ENCODE measurements around the gene ACOT13.

ACOT13 gene

DNA sequence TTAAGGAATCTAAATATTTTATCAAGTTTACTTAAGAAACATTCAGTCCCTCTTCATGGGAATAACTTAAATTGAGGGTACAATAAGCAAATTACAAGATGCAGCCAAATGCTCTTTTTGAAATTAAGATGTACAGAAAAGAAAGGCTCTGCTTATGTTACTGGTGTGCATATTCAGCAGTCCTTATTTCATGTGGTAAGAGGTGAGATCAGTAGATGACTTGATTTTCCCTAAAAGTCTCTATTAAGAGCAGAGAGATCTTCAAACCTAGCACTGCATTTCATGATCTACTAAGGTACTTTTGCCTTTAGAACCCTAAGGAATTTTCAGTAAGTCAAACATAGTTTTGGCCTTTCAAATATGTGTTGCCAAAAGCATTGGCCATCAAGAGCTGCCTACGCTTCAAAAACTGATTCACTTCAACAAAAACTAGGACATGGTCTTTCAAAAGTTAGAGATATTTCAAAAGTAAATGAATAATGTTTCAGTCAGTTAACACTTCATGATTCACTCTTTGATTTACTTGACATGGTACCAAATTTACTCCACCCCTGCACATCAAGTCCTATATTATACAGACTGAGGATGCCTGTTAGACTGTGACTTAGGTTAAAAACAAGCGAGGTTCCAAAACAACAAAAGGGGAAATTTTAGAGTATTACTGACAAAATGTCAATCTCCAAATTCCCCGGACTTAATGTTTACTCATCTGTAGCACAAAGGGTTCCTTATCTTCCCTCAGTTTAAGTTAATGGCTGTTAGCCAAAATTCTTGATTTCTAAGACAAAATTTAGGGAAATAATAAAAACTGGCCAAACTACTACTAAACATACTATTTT is 32.9 kb downstream of the ACOT13 start:
- H3K4me1 ChIP-seq (ENCODE audit: insufficient read depth, low read length, severe bottlenecking): no peaks in the 10 kb centered on the region
- H4K20me1 ChIP-seq (ENCODE audit: insufficient read depth, low read length): no peaks in the 10 kb centered on the region
- no peak overlapping the region for H3K9ac ChIP-seq (ENCODE audit: low read length)
- no peak overlapping the region for H2AFZ ChIP-seq (ENCODE audit: low read length)
- peaks cover 46% of the 10 kb centered on the region for H3K36me3 ChIP-seq (ENCODE audit: insufficient read depth, low read length)
- peak overlapping the region; percentile 29 for H3K27ac ChIP-seq (ENCODE audit: low read depth, low read length, poor library complexity, severe bottlenecking)
- no peaks in the 10 kb centered on the region for H3K9me2 ChIP-seq (ENCODE audit: low read depth, low read length)
- TF ChIP-seq CTCF (IDR thresholded peaks at IDR 0.05; ENCODE audit: low read length): no peak
- TF ChIP-seq EZH2 (IDR thresholded peaks at IDR 0.05; ENCODE audit: borderline replicate concordance, low read length): no peak
- H3K27me3 ChIP-seq (ENCODE audit: insufficient read depth, low read length): no peaks in the 10 kb centered on the region
- H3K4me3 ChIP-seq (ENCODE audit: low read depth, low read length, poor library complexity, severe bottlenecking): no peak overlapping the region
- no peaks in the 10 kb centered on the region for H3K79me2 ChIP-seq (ENCODE audit: insufficient read depth, low read length)
- 0 out of 2 replicates have a peak, but pooled peaks cover 5% of the 10 kb centered on the region for H3F3A ChIP-seq (ENCODE audit: insufficient read depth, low read length)
- no peak overlapping the region for H3K4me2 ChIP-seq (ENCODE audit: low read length)
- no peaks in the 10 kb centered on the region for H3K9me3 ChIP-seq (ENCODE audit: low read length)

DNA sequence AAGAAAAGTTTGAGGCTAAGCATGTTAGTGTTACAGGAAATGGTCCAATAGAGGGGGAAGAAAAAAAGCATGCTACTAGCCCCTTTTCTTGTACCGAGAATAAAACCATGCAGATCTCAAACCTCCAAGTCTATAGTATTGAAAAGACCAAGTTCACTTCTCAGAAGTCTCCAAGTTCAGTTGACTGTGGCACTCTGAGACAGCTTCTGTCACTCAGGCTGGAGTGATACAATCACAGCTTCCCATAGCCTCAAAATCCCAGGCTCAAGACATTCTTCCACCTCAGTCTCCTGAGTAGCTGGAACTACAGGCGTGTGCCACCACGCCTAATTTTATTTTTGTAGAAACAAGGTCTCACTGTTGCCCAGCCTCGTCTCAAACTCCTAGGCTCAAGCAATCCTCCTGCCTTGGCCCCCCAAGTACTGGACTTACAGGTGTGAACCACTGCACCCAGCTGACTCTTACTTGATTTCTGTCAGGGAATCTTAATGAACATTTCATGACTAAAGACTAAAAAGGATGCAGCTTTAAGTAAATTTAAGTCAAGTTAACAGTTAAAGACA is 35.9 kb downstream of the ACOT13 start:
- H3K79me2 ChIP-seq (ENCODE audit: insufficient read depth, low read length): no peaks in the 10 kb centered on the region
- 0 out of 2 replicates have a peak, but pooled peaks cover 5% of the 10 kb centered on the region for H3F3A ChIP-seq (ENCODE audit: insufficient read depth, low read length)
- no peak overlapping the region for H3K4me3 ChIP-seq (ENCODE audit: low read depth, low read length, poor library complexity, severe bottlenecking)
- H3K9me2 ChIP-seq (ENCODE audit: low read depth, low read length): no peaks in the 10 kb centered on the region
- H2AFZ ChIP-seq (ENCODE audit: low read length): no peak overlapping the region
- H3K4me2 ChIP-seq (ENCODE audit: low read length): no peak overlapping the region
- no peak overlapping the region for H3K9ac ChIP-seq (ENCODE audit: low read length)
- peaks cover 77% of the 10 kb centered on the region for H3K36me3 ChIP-seq (ENCODE audit: insufficient read depth, low read length)
- no peaks in the 10 kb centered on the region for H3K9me3 ChIP-seq (ENCODE audit: low read length)
- no peaks in the 10 kb centered on the region for H3K4me1 ChIP-seq (ENCODE audit: insufficient read depth, low read length, severe bottlenecking)
- no peaks in the 10 kb centered on the region for H3K27me3 ChIP-seq (ENCODE audit: insufficient read depth, low read length)
- no peak for TF ChIP-seq EZH2 (IDR thresholded peaks at IDR 0.05; ENCODE audit: borderline replicate concordance, low read length)
- TF ChIP-seq CTCF (IDR thresholded peaks at IDR 0.05; ENCODE audit: low read length): no peak
- no peaks in the 10 kb centered on the region for H4K20me1 ChIP-seq (ENCODE audit: insufficient read depth, low read length)
- H3K27ac ChIP-seq (ENCODE audit: low read depth, low read length, poor library complexity, severe bottlenecking): no peak overlapping the region

GRCh38 chr6:24704468-24704867 is 37.6 kb downstream of the ACOT13 start:
- H3K9me2 ChIP-seq (ENCODE audit: low read depth, low read length): no peaks in the 10 kb centered on the region
- H3K4me1 ChIP-seq (ENCODE audit: insufficient read depth, low read length, severe bottlenecking): no peaks in the 10 kb centered on the region
- H3K9ac ChIP-seq (ENCODE audit: low read length): no peak overlapping the region
- H3K4me2 ChIP-seq (ENCODE audit: low read length): no peak overlapping the region
- H3K36me3 ChIP-seq (ENCODE audit: insufficient read depth, low read length): peaks cover 90% of the 10 kb centered on the region
- no peaks in the 10 kb centered on the region for H4K20me1 ChIP-seq (ENCODE audit: insufficient read depth, low read length)
- H3K27ac ChIP-seq (ENCODE audit: low read depth, low read length, poor library complexity, severe bottlenecking): no peak overlapping the region
- no peaks in the 10 kb centered on the region for H3K79me2 ChIP-seq (ENCODE audit: insufficient read depth, low read length)
- no peaks in the 10 kb centered on the region for H3K27me3 ChIP-seq (ENCODE audit: insufficient read depth, low read length)
- TF ChIP-seq CTCF (IDR thresholded peaks at IDR 0.05; ENCODE audit: low read length) (no peak), EZH2 (IDR thresholded peaks at IDR 0.05; ENCODE audit: borderline replicate concordance, low read length) (no peak)
- no peak overlapping the region for H3K4me3 ChIP-seq (ENCODE audit: low read depth, low read length, poor library complexity, severe bottlenecking)
- peaks cover 4% of the 10 kb centered on the region; the same call in 1 of the 2 replicates for H3F3A ChIP-seq (ENCODE audit: insufficient read depth, low read length)
- no peak overlapping the region for H2AFZ ChIP-seq (ENCODE audit: low read length)
- no peaks in the 10 kb centered on the region for H3K9me3 ChIP-seq (ENCODE audit: low read length)
